ACC112 (cell line): ENCODE measurements around the gene PLD2.
A peak's percentile ranks its signal among the peaks of the same experiment; 100 is the strongest.

Source experiments
- H2AFZ ChIP-seq: fragments of 200-600 bp; sonication (generic); one replicate; pipeline ENCODE4 v1.6.0; 2017; ENCODE audit warnings: antibody characterized with exemption, low read length; ENCODE audit not compliant: unreplicated experiment
- H3K27ac ChIP-seq: fragments of 200-600 bp; sonication (generic); 2 replicates; pipeline ENCODE4 v1.5.1; 2014; ENCODE audit warnings: low read depth, mild to moderate bottlenecking, antibody characterized with exemption, low read length, moderate library complexity
- H3K27me3 ChIP-seq: fragments of 200-600 bp; sonication (generic); 2 replicates; pipeline ENCODE4 v1.6.1; 2014; ENCODE audit warnings: mild to moderate bottlenecking, antibody characterized with exemption, low read length, moderate library complexity, mixed read lengths; ENCODE audit not compliant: insufficient read depth
- H3K36me3 ChIP-seq: fragments of 200-600 bp; sonication (generic); 2 replicates; pipeline ENCODE4 v1.6.1; 2016; ENCODE audit warnings: mild to moderate bottlenecking, antibody characterized with exemption, low read length, moderate library complexity, mixed read lengths; ENCODE audit not compliant: insufficient read depth
- H3K4me1 ChIP-seq: fragments of 200-600 bp; sonication (generic); one replicate; pipeline ENCODE4 v1.6.1; 2016; ENCODE audit warnings: low read length, mixed read lengths; ENCODE audit not compliant: insufficient read depth, unreplicated experiment, control insufficient read depth
- H3K4me3 ChIP-seq: fragments of 200-600 bp; sonication (generic); 2 replicates; pipeline ENCODE4 v1.5.1; 2014; ENCODE audit warnings: mild to moderate bottlenecking, low read depth, low read length
- H3K79me2 ChIP-seq: fragments of 200-600 bp; sonication (generic); one replicate; pipeline ENCODE4 v1.6.0; 2016; ENCODE audit warnings: low read length; ENCODE audit not compliant: control insufficient read depth, unreplicated experiment, insufficient read depth

The PLD2 gene

DNA sequence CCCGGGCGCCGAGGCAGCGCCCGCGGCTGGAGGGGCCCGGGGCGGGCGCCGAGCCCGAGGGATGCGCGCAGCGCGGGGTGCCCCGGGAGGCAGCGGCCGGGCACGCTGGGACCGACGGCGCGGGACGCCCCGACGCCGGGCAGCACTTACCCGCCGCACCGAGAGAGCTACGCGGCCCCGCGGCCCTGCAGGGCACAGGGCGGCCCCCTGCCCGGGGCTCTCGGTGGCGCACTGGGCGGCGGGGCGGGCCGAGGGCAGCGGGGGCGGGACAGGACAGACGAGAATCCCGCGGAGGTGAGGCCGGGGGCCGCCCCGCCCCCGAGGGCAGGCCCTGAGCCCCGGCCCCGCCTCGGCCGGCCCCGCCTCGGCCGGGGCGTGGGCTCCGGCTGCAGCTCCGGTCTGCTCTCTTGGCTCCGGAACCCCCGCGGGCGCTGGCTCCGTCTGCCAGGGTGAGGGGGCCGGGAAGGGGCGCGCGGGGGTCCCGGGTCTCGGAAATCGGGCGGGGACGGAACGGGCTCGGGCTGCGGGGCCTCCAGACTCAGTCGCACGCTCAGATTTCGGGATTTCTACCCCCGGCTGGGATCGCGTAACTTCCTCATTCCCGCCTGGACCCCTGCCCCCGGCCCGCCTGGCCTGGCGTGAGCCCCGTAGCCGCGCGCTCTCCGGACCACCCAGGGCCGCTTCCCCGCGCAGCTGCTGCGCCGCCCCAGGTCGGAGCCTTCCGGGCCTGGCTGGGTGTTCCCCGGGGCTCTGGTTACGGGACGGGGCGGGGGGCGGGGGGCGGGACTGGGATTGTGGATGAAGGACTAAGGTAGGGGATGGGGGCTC is at the start of gene PLD2:
TSS of gene PLD2 (plus strand) at position 376 of the 828 bp plus-strand sequence. CDS start 621 bp downstream, outside the sequence.
- H3K27me3 ChIP-seq = no peaks in the 10 kb centered on the region
- no peak within 1 kb of the TSS for H3K27ac ChIP-seq
- peak within 1 kb of the TSS; percentile 79 for H2AFZ ChIP-seq
- H3K4me1 ChIP-seq = peaks cover 3% of the 10 kb centered on the region
- H3K4me3 ChIP-seq = peak within 1 kb of the TSS; percentile 90
- no peaks in the 10 kb centered on the region for H3K79me2 ChIP-seq
- no peaks in the 10 kb centered on the region for H3K36me3 ChIP-seq

GRCh38 chr17:4759776-4760236 is 47.1 kb upstream of the PLD2 start:
- Histone ChIP-seq H3K4me3 (no peak overlapping the region), H2AFZ (no peak overlapping the region), H3K4me1 (no peaks in the 10 kb centered on the region), H3K36me3 (no peaks in the 10 kb centered on the region), H3K79me2 (no peaks in the 10 kb centered on the region), H3K27me3 (peaks cover 16% of the 10 kb centered on the region), H3K27ac (no peak overlapping the region)

DNA sequence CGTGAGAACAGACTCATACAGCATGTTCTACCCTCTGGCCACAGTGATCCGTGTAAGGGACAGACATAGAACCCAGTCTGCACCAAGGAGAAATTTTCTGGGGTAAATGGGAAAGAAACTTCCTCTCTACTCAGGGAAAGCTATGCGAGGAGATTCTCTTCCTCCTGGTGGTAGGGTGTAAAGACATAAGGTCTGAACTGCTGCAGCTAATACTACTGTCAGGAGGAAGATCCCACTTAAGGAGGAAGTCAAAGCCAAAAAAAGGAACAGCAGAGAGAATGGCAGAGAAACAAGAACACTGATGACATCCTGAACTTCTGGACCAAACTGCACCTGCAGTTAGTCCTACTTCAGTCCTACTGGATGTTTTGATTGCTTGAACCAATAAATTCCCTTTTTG is 42.4 kb upstream of the PLD2 start:
- Histone ChIP-seq H3K27ac (no peak overlapping the region), H3K4me1 (no peaks in the 10 kb centered on the region), H3K36me3 (no peaks in the 10 kb centered on the region), H3K27me3 (no peaks in the 10 kb centered on the region), H2AFZ (no peak overlapping the region), H3K79me2 (no peaks in the 10 kb centered on the region), H3K4me3 (no peak overlapping the region)

DNA sequence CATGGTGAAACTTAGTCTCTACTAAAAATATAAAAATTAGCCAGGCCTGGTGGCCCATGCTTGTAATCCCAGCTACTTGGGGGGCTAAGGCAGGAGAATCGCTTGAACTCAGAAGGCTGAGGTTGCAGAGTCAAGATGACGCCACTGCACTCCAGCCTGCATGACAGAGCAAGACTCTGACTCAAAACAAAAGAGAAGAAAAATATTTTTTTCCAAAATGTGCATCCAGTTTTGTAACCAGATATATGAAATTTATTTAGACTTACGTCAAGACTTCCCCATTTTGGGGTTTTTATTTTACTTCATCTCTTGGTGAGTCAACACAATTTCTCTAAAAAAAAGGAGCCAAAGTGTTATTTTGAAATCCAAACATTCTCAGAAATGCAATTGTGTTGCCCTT is 40.8 kb upstream of the PLD2 start:
- H3K79me2 ChIP-seq = no peaks in the 10 kb centered on the region

DNA sequence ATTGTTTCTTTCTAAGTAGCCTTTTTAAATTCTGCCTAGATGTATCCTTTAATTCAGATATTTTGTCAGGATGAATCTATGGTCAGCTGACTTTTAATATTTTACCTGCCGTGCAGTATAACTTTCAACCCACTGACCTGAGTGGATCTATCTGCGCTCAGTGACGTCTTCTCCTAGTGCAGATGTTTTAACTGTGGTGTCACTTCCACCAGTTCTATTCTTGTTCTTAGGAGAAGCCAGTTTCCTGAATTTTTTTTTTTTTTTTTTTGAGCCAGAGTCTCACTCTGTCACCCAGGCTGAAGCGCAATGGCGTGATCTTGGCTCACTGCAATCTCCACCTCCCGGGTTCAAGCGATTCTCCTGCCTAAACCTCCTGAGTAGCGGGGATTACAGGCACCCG is 40.2 kb upstream of the PLD2 start:
- H3K27me3 ChIP-seq = peaks cover 2% of the 10 kb centered on the region; the same call in 1 of the 2 replicates
- peaks cover 4% of the 10 kb centered on the region for H3K4me1 ChIP-seq
- no peak overlapping the region for H3K4me3 ChIP-seq
- no peak overlapping the region for H3K27ac ChIP-seq
- no peaks in the 10 kb centered on the region for H3K36me3 ChIP-seq
- H3K79me2 ChIP-seq = no peaks in the 10 kb centered on the region
- H2AFZ ChIP-seq = no peak overlapping the region

More for the DNA sequence above, 40.8 kb upstream of the PLD2 start:
- Histone ChIP-seq H3K27me3 (no peaks in the 10 kb centered on the region), H3K4me1 (peaks cover 4% of the 10 kb centered on the region), H3K36me3 (no peaks in the 10 kb centered on the region), H2AFZ (no peak overlapping the region), H3K4me3 (no peak overlapping the region), H3K27ac (no peak overlapping the region)

DNA sequence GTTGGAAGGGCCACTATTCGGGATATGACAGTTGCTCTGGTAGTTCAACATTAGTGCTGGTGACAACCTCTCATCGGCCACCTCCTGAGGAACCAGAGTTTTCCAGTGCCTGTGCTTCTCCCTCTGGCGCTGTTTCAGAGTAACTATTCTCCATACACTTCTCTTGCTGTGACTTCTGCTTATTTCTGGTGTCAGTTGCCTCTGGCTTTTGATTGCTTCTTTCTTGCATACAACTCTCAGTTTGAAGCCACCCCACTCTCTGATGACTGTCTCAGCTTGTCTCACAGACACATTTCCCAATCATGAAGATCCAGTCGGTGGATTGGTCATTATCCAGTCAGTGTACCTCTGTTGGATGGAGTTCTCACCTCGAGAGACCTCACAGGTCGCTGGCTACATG is 38.7 kb upstream of the PLD2 start:
- no peak overlapping the region for H3K4me3 ChIP-seq
- no peaks in the 10 kb centered on the region for H3K36me3 ChIP-seq
- H3K4me1 ChIP-seq = peaks cover 4% of the 10 kb centered on the region
- H3K27me3 ChIP-seq = peaks cover 14% of the 10 kb centered on the region
- no peak overlapping the region for H2AFZ ChIP-seq
- H3K27ac ChIP-seq = no peak overlapping the region
- no peaks in the 10 kb centered on the region for H3K79me2 ChIP-seq

DNA sequence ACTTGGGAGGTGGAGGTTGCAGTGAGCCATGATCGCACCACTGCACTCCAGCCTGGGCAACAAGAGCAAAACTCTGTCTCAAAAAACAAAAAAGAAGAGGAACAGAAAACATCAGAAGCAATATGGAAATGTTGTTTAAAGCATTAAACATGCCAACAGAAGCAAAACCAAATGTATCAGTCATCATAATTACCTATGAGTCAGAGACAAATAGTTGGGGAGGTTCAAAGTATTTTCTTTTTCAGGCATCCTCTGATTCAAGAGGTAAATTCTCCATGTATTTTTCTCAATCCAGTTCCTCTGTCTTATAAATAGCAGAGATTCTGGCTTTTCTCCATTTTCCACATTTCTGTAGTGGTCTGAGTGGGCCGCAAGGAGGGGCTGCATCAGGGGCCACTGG is 37.3 kb upstream of the PLD2 start:
- H3K79me2 ChIP-seq = no peaks in the 10 kb centered on the region
- H2AFZ ChIP-seq = no peak overlapping the region
- no peaks in the 10 kb centered on the region for H3K36me3 ChIP-seq
- H3K27me3 ChIP-seq = peaks cover 20% of the 10 kb centered on the region
- no peak overlapping the region for H3K27ac ChIP-seq
- H3K4me1 ChIP-seq = peaks cover 4% of the 10 kb centered on the region
- H3K4me3 ChIP-seq = no peak overlapping the region

DNA sequence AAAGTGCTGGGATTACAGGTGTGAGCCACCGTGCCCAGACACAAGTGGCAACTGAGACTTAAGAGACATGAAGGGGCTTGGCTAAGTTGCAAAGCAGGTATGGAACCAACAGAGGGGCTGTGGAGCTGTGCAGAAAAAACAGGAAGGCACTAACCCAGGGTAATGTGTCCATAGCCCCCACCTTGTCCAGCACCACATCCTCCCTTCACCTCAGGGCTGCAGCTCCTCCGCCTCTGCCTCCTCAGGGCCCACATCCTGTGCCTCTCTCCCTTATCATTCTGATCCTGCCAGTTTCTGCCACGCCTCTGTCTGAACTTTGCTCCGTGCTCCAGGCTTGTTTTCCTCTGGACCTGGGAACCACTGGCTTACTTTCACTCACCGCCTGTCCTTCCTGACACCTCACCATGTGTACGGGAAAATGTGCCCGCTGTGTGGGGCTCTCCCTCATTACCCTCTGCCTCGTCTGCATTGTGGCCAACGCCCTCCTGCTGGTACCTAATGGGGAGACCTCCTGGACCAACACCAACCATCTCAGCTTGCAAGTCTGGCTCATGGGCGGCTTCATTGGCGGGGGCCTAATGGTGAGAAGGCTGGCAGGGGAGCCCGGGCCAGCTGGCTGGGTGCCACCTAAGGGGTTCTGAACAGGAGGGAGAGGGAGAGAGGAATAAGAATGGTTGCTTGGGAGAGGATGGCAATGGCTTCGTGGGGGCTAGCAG is 35.3 kb upstream of the PLD2 start, which contains the start of gene TM4SF5:
TSS of gene TM4SF5 (plus strand) at position 368 of the 716 bp plus-strand sequence. CDS start at position 405, 37 bp downstream.
- Histone ChIP-seq H3K36me3 (no peaks in the 10 kb centered on the region), H3K27me3 (peaks cover 20% of the 10 kb centered on the region), H3K4me3 (no peak within 1 kb of the TSS), H2AFZ (no peak within 1 kb of the TSS), H3K4me1 (peaks cover 4% of the 10 kb centered on the region), H3K27ac (no peak within 1 kb of the TSS), H3K79me2 (no peaks in the 10 kb centered on the region)

DNA sequence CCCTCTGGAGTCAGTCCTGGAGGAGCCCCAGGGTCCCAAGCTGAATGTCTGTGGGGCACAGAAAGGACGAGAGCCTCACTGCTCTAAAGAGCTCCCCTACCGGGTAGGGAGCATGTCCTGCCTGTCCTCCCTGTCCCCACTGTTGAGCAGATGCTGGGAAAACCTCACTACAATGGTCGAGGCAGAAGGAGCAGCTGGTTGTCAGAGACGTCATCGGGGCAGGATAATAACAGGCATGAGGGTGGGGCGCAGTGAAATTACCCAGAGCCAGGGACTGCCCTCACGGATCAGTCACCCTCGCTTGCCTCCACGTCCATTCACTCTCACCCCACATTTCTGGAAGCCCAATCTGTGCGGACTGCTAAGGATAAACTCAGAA is 34.7 kb upstream of the PLD2 start:
- Histone ChIP-seq H2AFZ (no peak overlapping the region), H3K4me3 (no peak overlapping the region), H3K27me3 (peaks cover 20% of the 10 kb centered on the region), H3K27ac (no peak overlapping the region), H3K4me1 (peaks cover 4% of the 10 kb centered on the region), H3K36me3 (no peaks in the 10 kb centered on the region), H3K79me2 (no peaks in the 10 kb centered on the region)

DNA sequence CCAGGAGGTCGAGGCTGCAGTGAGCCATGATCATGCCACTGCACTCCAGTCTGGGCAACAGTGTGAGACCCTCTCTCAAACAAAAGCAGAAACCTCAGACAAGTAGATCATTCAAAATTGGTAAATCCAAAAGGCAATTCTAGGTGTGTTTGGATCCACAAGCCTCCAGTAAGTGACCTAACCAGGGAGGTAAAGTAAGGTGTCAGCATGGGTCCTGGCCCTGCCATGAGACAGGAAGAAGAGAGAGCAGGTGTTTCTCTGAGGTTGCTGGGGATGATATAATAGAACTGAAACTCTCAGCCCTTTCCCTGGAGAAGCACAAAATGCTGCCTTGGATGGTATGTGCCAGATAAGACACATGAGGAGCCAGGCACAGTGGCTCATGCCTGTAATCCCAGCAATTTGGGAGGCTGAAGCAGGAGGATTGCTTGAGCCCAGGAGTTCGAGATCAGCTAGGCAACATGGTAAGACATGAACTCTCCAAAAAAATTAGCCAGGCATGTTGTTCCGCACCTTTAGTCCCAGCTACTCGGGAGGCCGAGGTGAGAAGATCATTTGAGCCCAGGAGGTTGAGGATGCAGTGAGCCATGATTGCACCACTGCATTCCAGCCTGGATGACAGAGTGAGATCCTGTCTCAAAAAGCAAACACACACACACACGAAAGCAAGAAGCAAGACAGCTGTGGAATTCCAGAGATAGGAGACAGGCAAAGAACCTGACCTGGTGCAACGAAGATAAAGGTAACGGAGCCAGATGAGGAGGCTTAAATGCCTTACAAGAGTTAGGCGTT is 28.8 kb upstream of the PLD2 start:
- Histone ChIP-seq H3K79me2 (no peaks in the 10 kb centered on the region), H3K4me3 (no peak overlapping the region), H3K36me3 (no peaks in the 10 kb centered on the region), H3K4me1 (no peaks in the 10 kb centered on the region), H2AFZ (no peak overlapping the region), H3K27ac (no peak overlapping the region), H3K27me3 (peaks cover 17% of the 10 kb centered on the region)
